ENCODE measurements around the gene TRABD2B.

Gene TRABD2B

DNA sequence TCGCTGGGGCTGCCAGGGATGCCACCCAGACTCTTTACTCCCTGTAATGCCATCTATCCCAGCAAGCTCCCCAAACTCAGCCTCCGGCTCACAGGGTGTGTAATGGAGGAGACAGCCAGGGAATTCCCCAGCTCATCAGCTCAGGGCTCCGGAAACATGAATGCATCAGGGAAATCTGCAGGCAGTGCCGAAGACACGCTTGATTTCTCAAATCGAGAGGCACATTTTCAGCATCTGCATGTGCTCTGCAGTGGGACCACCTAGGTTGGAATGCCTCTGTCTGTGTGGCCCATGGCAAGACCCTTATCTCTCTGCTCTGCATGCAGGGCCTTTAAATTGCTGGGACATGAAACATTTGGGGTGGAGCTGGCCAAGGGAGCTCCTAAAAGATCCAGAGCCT lies 170.1 kb downstream of the TRABD2B start:
- Mint-ChIP-seq H3K27me3 (peaks cover 2% of the 10 kb centered on the region), H3K4me1 (no peaks in the 10 kb centered on the region), H3K36me3 (no peaks in the 10 kb centered on the region)

GRCh38 chr1:47824716-47825115 lies 172.5 kb downstream of the TRABD2B start:
- H3K4me3 Mint-ChIP-seq, result no peak overlapping the region

More for the DNA sequence above, 170.1 kb downstream of the TRABD2B start:
- no peaks in the 10 kb centered on the region for H3K9me3 Mint-ChIP-seq
- no peak overlapping the region for H3K4me3 Mint-ChIP-seq
- no peak overlapping the region for H3K27ac Mint-ChIP-seq

GRCh38 chr1:47824297-47824696 lies 172.9 kb downstream of the TRABD2B start:
- Mint-ChIP-seq H3K4me3 (no peak overlapping the region), H3K27ac (no peak overlapping the region), H3K4me1 (no peaks in the 10 kb centered on the region), H3K27me3 (no peaks in the 10 kb centered on the region), H3K9me3 (no peaks in the 10 kb centered on the region), H3K36me3 (no peaks in the 10 kb centered on the region)

More at GRCh38 chr1:47824716-47825115, 172.5 kb downstream of the TRABD2B start:
- Mint-ChIP-seq H3K4me1 (no peaks in the 10 kb centered on the region), H3K36me3 (no peaks in the 10 kb centered on the region), H3K27me3 (no peaks in the 10 kb centered on the region), H3K9me3 (no peaks in the 10 kb centered on the region), H3K27ac (no peak overlapping the region)

DNA sequence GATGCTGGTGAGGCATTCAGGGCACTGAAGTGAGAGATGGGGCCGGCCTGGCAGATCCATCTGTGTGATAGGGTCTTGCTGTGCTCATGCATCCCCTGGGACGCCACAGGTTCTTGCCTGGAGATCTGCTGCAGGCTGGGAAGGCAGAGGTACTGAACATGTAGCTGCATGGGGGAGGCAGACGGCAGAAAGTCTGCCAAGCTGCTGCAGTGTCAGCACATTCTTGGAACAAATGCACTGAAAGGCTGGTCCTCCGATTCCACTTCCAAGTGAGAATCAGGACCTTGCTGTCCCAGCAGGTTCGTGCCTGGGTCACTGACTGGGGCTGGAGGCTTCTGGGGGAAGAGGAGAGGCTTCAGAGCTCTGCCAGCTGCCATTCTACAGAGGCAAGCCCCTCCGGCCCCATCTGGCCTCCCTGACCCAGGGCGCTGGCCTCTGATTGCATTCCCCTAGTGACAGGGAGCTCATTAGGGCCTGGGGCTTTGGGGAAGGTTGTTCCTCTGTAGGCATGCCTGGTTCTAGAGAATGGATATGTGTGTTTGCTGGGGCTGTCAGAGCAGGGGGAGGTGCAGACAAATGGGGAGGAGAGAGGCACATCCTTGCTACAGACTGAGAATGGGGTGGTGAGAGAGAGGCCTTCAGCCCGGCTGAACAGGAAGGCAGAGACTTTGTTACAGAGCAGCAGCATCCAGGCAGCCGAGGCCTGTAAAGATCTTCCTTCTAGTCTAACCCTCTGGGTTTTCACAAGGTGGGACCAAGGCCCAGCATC lies 174.0 kb downstream of the TRABD2B start:
- Mint-ChIP-seq H3K4me3 (no peak overlapping the region), H3K27ac (no peak overlapping the region), H3K27me3 (no peaks in the 10 kb centered on the region), H3K9me3 (no peaks in the 10 kb centered on the region), H3K4me1 (no peaks in the 10 kb centered on the region), H3K36me3 (no peaks in the 10 kb centered on the region)

DNA sequence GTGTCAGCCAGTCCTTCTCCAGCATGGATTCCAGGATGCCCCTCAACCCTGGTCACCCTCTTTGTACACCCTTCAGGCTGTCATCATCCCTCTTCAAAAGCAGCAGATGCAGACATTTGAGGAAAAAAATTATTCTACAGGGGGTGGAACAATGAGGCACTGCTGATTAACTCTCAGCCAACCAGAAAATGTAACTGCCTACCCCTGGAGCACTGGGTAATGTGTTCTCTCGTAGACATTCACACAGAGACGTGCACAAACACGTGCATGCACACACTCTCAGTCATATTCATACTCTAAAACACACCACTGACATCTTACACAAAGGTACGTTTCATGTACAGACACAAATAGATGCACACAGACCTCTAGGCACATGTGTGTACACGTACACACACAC lies 175.4 kb downstream of the TRABD2B start:
- no peaks in the 10 kb centered on the region for H3K36me3 Mint-ChIP-seq
- H3K4me3 Mint-ChIP-seq, result no peak overlapping the region
- no peaks in the 10 kb centered on the region for H3K27me3 Mint-ChIP-seq
- no peak overlapping the region for H3K27ac Mint-ChIP-seq
- no peaks in the 10 kb centered on the region for H3K4me1 Mint-ChIP-seq
- no peaks in the 10 kb centered on the region for H3K9me3 Mint-ChIP-seq

- no peaks in the 10 kb centered on the region for H3K36me3 Mint-ChIP-seq
- H3K27ac Mint-ChIP-seq, result no peak overlapping the region
- no peaks in the 10 kb centered on the region for H3K9me3 Mint-ChIP-seq
- no peaks in the 10 kb centered on the region for H3K27me3 Mint-ChIP-seq
- H3K4me1 Mint-ChIP-seq, result no peaks in the 10 kb centered on the region
- H3K4me3 Mint-ChIP-seq, result no peak overlapping the region
These were observed 177.7 kb downstream of the TRABD2B start for GRCh38 chr1:47819574-47819888.

DNA sequence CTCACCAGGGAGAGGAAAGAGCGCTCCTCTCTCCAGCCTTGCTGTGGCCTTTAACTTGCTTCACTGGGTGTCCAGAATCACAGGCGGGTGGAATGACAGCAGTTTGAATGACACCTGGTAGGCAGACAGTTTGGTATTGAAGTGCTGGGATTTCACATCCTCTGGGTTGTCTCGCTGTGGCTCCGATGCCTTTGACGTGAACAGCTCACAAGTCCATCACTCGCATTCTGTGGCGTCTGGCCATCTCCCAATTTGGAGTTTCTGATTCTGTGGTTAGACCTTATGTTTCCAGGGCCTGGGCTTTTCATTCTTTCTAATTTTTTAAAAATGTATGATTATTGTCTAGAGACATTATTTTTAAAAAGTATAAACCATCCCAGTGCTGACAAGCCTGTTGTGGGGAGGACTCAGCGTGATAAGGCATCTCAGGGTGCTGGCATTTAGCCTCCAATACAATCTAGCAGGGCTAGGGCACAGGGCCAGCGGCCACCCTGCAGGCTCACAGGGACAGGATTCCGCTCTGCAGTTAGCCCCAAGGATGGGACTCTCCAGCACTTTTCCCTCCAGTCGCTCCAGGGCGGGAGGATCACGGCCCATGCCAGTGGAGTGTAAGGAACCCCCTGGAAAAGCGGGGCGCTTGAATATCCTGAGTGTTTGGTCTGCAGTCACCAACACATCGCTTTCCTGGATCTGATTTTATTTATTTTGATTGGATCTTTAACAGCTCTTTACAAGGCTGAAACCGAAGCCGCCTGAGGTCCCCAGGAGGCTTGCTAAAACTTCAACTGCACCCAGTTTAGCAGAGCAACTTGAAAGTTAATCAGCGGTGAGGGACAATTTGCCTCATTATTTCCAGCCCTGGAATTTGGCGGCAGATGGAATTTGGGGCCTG lies 178.3 kb downstream of the TRABD2B start:
- Mint-ChIP-seq H3K27ac (no peak overlapping the region), H3K4me3 (no peak overlapping the region), H3K9me3 (no peaks in the 10 kb centered on the region), H3K36me3 (no peaks in the 10 kb centered on the region), H3K27me3 (no peaks in the 10 kb centered on the region), H3K4me1 (no peaks in the 10 kb centered on the region)

DNA sequence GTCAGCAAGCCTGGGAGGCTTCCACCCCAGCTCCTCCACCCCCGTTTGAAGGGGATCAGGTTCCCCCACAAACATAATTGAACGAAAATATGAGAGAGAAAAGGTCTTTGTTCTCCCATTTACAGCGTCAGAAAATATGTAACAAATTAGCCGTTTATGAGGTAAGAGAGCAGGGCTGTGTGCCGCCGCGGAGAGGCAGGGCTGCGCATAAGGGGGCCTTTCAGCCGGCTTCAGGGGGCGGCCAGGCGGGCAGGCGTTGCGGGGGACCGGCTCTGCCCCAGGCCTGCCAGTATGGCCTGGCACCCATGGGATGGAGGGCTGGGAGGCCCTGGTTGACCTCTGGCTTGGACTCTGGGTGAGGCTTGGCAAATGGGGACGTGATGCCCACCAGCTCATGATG lies 179.3 kb downstream of the TRABD2B start:
- H3K27ac Mint-ChIP-seq, result no peak overlapping the region
- no peaks in the 10 kb centered on the region for H3K4me1 Mint-ChIP-seq
- H3K4me3 Mint-ChIP-seq, result no peak overlapping the region
- no peaks in the 10 kb centered on the region for H3K27me3 Mint-ChIP-seq
- no peaks in the 10 kb centered on the region for H3K36me3 Mint-ChIP-seq
- H3K9me3 Mint-ChIP-seq, result no peaks in the 10 kb centered on the region

DNA sequence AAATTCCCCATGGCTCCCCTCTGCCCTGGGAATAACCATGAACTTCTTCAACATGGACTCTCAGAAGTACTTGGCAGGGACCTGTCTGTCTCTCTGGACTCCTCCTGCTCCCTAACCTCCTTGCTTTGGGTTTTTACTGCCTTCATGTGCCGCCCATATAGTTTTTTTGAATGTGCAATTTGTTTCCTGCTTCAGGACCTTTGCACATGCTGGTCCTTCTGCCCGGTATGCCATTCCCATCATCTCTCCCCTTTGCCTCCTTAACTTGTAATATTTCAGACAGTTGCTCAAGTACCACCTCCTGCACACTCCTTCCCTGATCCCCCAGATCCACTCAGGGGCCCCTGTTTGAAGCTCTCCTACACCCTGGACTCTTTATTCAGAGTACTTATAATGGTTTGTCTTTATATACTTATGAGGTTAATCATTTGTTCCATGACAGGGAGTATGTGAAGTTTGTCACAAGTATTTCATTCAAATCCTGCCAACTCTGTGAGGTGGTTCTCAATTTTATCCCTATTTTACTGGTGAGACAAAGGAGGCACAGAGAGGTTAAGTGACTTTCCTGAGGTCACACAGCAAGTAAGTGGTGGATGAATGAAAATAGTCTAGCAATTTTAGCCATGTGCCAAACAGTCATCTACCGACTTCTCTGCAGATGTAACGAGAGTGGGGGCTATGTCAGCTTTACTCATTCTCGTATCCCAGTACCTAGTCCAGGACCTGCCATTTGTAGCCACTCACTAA lies 180.7 kb downstream of the TRABD2B start:
- no peak overlapping the region for H3K27ac Mint-ChIP-seq
- H3K4me3 Mint-ChIP-seq, result no peak overlapping the region
- H3K9me3 Mint-ChIP-seq, result no peaks in the 10 kb centered on the region
- no peaks in the 10 kb centered on the region for H3K4me1 Mint-ChIP-seq
- H3K36me3 Mint-ChIP-seq, result no peaks in the 10 kb centered on the region
- H3K27me3 Mint-ChIP-seq, result peaks cover 1% of the 10 kb centered on the region

GRCh38 chr1:47814612-47815395 lies 182.4 kb downstream of the TRABD2B start:
- H3K9me3 Mint-ChIP-seq, result no peaks in the 10 kb centered on the region
- no peaks in the 10 kb centered on the region for H3K36me3 Mint-ChIP-seq
- no peaks in the 10 kb centered on the region for H3K4me1 Mint-ChIP-seq
- H3K27ac Mint-ChIP-seq, result no peak overlapping the region
- H3K4me3 Mint-ChIP-seq, result no peak overlapping the region
- peaks cover 2% of the 10 kb centered on the region for H3K27me3 Mint-ChIP-seq

GRCh38 chr1:47813970-47814369 lies 183.2 kb downstream of the TRABD2B start:
- Mint-ChIP-seq H3K27ac (no peak overlapping the region), H3K4me1 (no peaks in the 10 kb centered on the region), H3K36me3 (no peaks in the 10 kb centered on the region), H3K9me3 (no peaks in the 10 kb centered on the region), H3K27me3 (peaks cover 2% of the 10 kb centered on the region), H3K4me3 (no peak overlapping the region)

DNA sequence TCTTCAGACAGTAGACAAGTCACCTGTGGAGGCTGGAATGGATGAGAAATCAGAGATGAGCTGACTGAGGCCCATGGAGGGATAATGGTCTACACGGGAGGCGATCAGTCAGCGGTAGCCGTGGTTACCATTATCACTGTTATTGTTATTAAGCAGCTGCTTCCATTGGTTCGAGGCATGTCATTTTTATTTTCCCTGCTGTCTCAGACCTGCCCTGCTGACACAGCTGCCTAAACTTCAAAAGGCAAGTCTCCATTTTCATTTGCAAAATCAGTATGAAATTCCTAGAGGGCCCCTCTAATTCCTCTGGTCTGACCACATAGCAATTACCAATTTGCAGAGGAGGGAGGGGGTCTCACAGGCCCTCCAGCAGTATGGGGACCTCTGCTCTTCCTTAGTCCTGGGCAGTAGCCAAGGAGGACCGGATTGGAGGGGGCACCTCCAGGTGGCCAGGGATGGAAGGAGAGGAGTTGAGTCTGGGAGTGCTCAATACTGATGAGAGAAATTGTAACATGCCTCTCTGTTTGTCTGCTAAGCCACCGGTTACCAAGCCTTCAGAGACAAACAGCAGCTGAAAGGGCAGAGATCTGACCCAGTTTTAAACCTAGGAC lies 184.2 kb downstream of the TRABD2B start:
- Mint-ChIP-seq H3K27me3 (peaks cover 2% of the 10 kb centered on the region), H3K4me1 (no peaks in the 10 kb centered on the region), H3K27ac (no peak overlapping the region), H3K36me3 (no peaks in the 10 kb centered on the region), H3K4me3 (no peak overlapping the region), H3K9me3 (no peaks in the 10 kb centered on the region)

GRCh38 chr1:47810964-47811682 lies 186.1 kb downstream of the TRABD2B start:
- H3K4me3 Mint-ChIP-seq, result no peak overlapping the region
- H3K27ac Mint-ChIP-seq, result no peak overlapping the region
- H3K4me1 Mint-ChIP-seq, result no peaks in the 10 kb centered on the region
- no peaks in the 10 kb centered on the region for H3K36me3 Mint-ChIP-seq
- peaks cover 2% of the 10 kb centered on the region for H3K27me3 Mint-ChIP-seq
- H3K9me3 Mint-ChIP-seq, result no peaks in the 10 kb centered on the region

- Mint-ChIP-seq H3K4me3 (no peak overlapping the region), H3K27me3 (peaks cover 2% of the 10 kb centered on the region), H3K9me3 (no peaks in the 10 kb centered on the region), H3K27ac (no peak overlapping the region), H3K36me3 (no peaks in the 10 kb centered on the region), H3K4me1 (no peaks in the 10 kb centered on the region)
These were observed 187.7 kb downstream of the TRABD2B start for GRCh38 chr1:47809301-47810084.
